ENCODE results near the gene SMARCA1.

SMARCA1 gene

GRCh38 chrX:129452523-129452922 is 70.8 kb downstream of the SMARCA1 start:
- no peak for TF ChIP-seq RAD21 (IDR thresholded peaks at IDR 0.05; ENCODE audit: low read depth)
- no peak for TF ChIP-seq CREB1 (IDR thresholded peaks at IDR 0.05; ENCODE audit: low read depth)
- no peak for TF ChIP-seq MAX (IDR thresholded peaks at IDR 0.05)
- TF ChIP-seq EP300 (IDR thresholded peaks at IDR 0.05; ENCODE audit: borderline replicate concordance), result no peak
- no peak for TF ChIP-seq TAF1 (IDR thresholded peaks at IDR 0.05; ENCODE audit: low read depth)
- TF ChIP-seq REST (IDR thresholded peaks at IDR 0.05; ENCODE audit: low read depth), result no peak
- TF ChIP-seq NFIC (IDR thresholded peaks at IDR 0.05), result no peak
- TF ChIP-seq ZBTB7A (IDR thresholded peaks at IDR 0.05; ENCODE audit: low read depth), result no peak
- TF ChIP-seq CEBPB (IDR thresholded peaks at IDR 0.05), result no peak
- no peak for TF ChIP-seq TEAD4 (IDR thresholded peaks at IDR 0.05)
- TF ChIP-seq EGR1 (IDR thresholded peaks at IDR 0.05), result no peak
- TF ChIP-seq TCF12 (IDR thresholded peaks at IDR 0.05; ENCODE audit: low read depth), result no peak

GRCh38 chrX:129450123-129450522 is 73.2 kb downstream of the SMARCA1 start:
- TF ChIP-seq RAD21 (IDR thresholded peaks at IDR 0.05; ENCODE audit: low read depth) (no peak), TEAD4 (IDR thresholded peaks at IDR 0.05) (no peak), EP300 (IDR thresholded peaks at IDR 0.05; ENCODE audit: borderline replicate concordance) (no peak), NFIC (IDR thresholded peaks at IDR 0.05) (no peak), YY1 (IDR thresholded peaks at IDR 0.05; ENCODE audit: low read depth) (no peak), CREB1 (IDR thresholded peaks at IDR 0.05; ENCODE audit: low read depth) (no peak), FOXM1 (IDR thresholded peaks at IDR 0.05; ENCODE audit: borderline replicate concordance, low read depth) (no peak), TAF1 (IDR thresholded peaks at IDR 0.05; ENCODE audit: low read depth) (no peak), USF1 (IDR thresholded peaks at IDR 0.05) (no peak), TCF12 (IDR thresholded peaks at IDR 0.05; ENCODE audit: low read depth) (no peak), REST (IDR thresholded peaks at IDR 0.05; ENCODE audit: low read depth) (no peak), CEBPB (IDR thresholded peaks at IDR 0.05) (no peak), EGR1 (IDR thresholded peaks at IDR 0.05) (no peak), ZBTB7A (IDR thresholded peaks at IDR 0.05; ENCODE audit: low read depth) (no peak), MAX (IDR thresholded peaks at IDR 0.05) (no peak)

- TF ChIP-seq EGR1 (IDR thresholded peaks at IDR 0.05), result no peak
- no peak for TF ChIP-seq ZBTB7A (IDR thresholded peaks at IDR 0.05; ENCODE audit: low read depth)
- TF ChIP-seq REST (IDR thresholded peaks at IDR 0.05; ENCODE audit: low read depth), result no peak
- TF ChIP-seq TCF12 (IDR thresholded peaks at IDR 0.05; ENCODE audit: low read depth), result no peak
- TF ChIP-seq USF1 (IDR thresholded peaks at IDR 0.05), result no peak
- TF ChIP-seq CREB1 (IDR thresholded peaks at IDR 0.05; ENCODE audit: low read depth), result no peak
- TF ChIP-seq RAD21 (IDR thresholded peaks at IDR 0.05; ENCODE audit: low read depth), result no peak
Observed at GRCh38 chrX:129449148-129449547, 74.1 kb downstream of the SMARCA1 start.

GRCh38 chrX:129445436-129445835 is 77.9 kb downstream of the SMARCA1 start:
- TF ChIP-seq REST (IDR thresholded peaks at IDR 0.05; ENCODE audit: low read depth) (no peak), NFIC (IDR thresholded peaks at IDR 0.05) (no peak), CREB1 (IDR thresholded peaks at IDR 0.05; ENCODE audit: low read depth) (no peak), YY1 (IDR thresholded peaks at IDR 0.05; ENCODE audit: low read depth) (no peak), TCF12 (IDR thresholded peaks at IDR 0.05; ENCODE audit: low read depth) (no peak), USF1 (IDR thresholded peaks at IDR 0.05) (no peak), EP300 (IDR thresholded peaks at IDR 0.05; ENCODE audit: borderline replicate concordance) (no peak), MAX (IDR thresholded peaks at IDR 0.05) (no peak)
